HepG2 (cell line): ENCODE data around the gene PCCB. TPM values are rescaled to one million over a fixed set of nuclear protein-coding genes. Genes with fewer than 3 reads are reported as not detected.

Experiments used
- ATAC-seq: fragments of 200-7000 bp; cut with Tn5 transposase; 3 replicates; pipeline ENCODE4 v1.9.1; 2020; ENCODE audit warnings: mild to moderate bottlenecking, moderate library complexity
- BruUV-seq: library from RNA; stranded (reverse); fragments of 400-500 nt; replicated peaks from 2 replicates; lab custom pipeline; 2021; lab: Mats Ljungman, UMichigan
- CTCF ChIA-PET: fragments of 300-600 bp; formaldehyde crosslinking; extraction: SDS; loops from one replicate; lab custom pipeline; 2021; ENCODE audit warnings: low total read pairs, inconsistent platforms, low intra/inter-chr PET ratio; lab: Yijun Ruan, JAX
- POLR2A ChIA-PET: fragments of 350-600 bp; sonication (Branson Sonifier 250); formaldehyde crosslinking; loops from one replicate; lab custom pipeline; 2020; ENCODE audit warnings: antibody characterized with exemption, inconsistent platforms; lab: Yijun Ruan, JAX
- DNase-seq: peaks from one replicate; pipeline ENCODE4 v3.0.0-alpha.2; 2015; ENCODE audit warnings: low spot score
- FAIRE-seq: peaks from 3 replicates; lab custom pipeline; 2011; peaks lifted over from hg19 to GRCh38; lab: Jason Lieb, UNC
- H2AFZ ChIP-seq: one replicate; pipeline ENCODE4 v1.6.1; 2011; ENCODE audit warnings: low read length, inconsistent platforms
- H3K27ac ChIP-seq: fragments of 300-600 bp; 3 replicates; pipeline ENCODE4 v1.8.0; 2011; ENCODE audit warnings: mixed run types, mild to moderate bottlenecking, mixed read lengths, low read length, inconsistent platforms; ENCODE audit not compliant: insufficient read depth; ENCODE audit errors: extremely low read length
- H3K27me3 ChIP-seq, 2 experiments: fragments of 200-600 bp in 1 of 2; 2 replicates in 1 of 2; 3 replicates in 1 of 2; pipeline versions ENCODE4 v1.6.0 to v1.8.0; 2011; ENCODE audit warnings: low read length in 2 of 2, mild to moderate bottlenecking in 2 of 2, moderate library complexity in 2 of 2, inconsistent platforms in 1 of 2; ENCODE audit not compliant: insufficient read depth in 2 of 2, control insufficient read depth in 1 of 2
- H3K36me3 ChIP-seq, 2 experiments: fragments of 200-600 bp in 1 of 2; replicated peaks in 1 of 2; 2 replicates in 1 of 2; 3 replicates in 1 of 2; pipeline versions ENCODE4 v1.5.1 to v1.8.0; 2011; ENCODE audit warnings: low read length in 2 of 2, inconsistent platforms in 1 of 2; ENCODE audit not compliant: insufficient read depth in 2 of 2, control insufficient read depth in 1 of 2
- H3K4me1 ChIP-seq: 2 replicates; pipeline ENCODE4 v1.5.1; 2012; ENCODE audit warnings: low read length, inconsistent platforms; ENCODE audit not compliant: insufficient read depth
- H3K4me2 ChIP-seq: 2 replicates; pipeline ENCODE4 v1.6.0; 2011; ENCODE audit warnings: low read depth, low read length, inconsistent platforms
- H3K4me3 ChIP-seq, 3 experiments: fragments of 200-600 bp in 1 of 3; sonication (generic), shearing (Covaris generic) in 1 of 3; replicated peaks in 1 of 3; 2 replicates each; pipeline ENCODE4 v1.5.1; 2011 to 2016; ENCODE audit warnings: low read length in 3 of 3, inconsistent platforms in 2 of 3, low read depth in 2 of 3, mild to moderate bottlenecking in 2 of 3, control low read depth in 1 of 3, mixed read lengths in 1 of 3; ENCODE audit not compliant: insufficient read depth in 1 of 3
- H3K79me2 ChIP-seq: one replicate; pipeline ENCODE4 v1.6.1; 2011; ENCODE audit warnings: low read length, inconsistent platforms; ENCODE audit not compliant: insufficient read depth
- H3K9ac ChIP-seq: 2 replicates; pipeline ENCODE4 v1.6.0; 2011; ENCODE audit warnings: mild to moderate bottlenecking, low read depth, low read length, inconsistent platforms; ENCODE audit not compliant: insufficient read depth
- H3K9me3 ChIP-seq: 2 replicates; pipeline ENCODE4 v1.5.1; 2012; ENCODE audit warnings: mild to moderate bottlenecking, low read length
- H4K20me1 ChIP-seq: 2 replicates; pipeline ENCODE4 v1.6.0; 2011; ENCODE audit warnings: inconsistent platforms, mild to moderate bottlenecking, low read length, moderate library complexity; ENCODE audit not compliant: insufficient read depth
- BCL6 ChIP-seq: IDR thresholded peaks from 2 replicates; pipeline ENCODE4 v1.6.1; 2016; ENCODE audit warnings: missing genetic modification reagents, missing compliant biosample characterization
- DNMT3B ChIP-seq: conservative IDR thresholded peaks from 2 replicates; pipeline ENCODE4 v1.6.1; 2016; ENCODE audit warnings: missing biosample characterization, control low read depth
- ERF ChIP-seq: IDR thresholded peaks from 2 replicates; pipeline ENCODE4 v1.6.1; 2018; ENCODE audit warnings: missing biosample characterization, missing genetic modification reagents
- FLYWCH1 ChIP-seq: sonication (generic); formaldehyde crosslinking; IDR thresholded peaks from 2 replicates; pipeline ENCODE4 v1.8.1; 2023; ENCODE audit warnings: mild to moderate bottlenecking, missing genetic modification reagents
- GZF1 ChIP-seq: sonication (generic); formaldehyde crosslinking; IDR thresholded peaks from 2 replicates; pipeline ENCODE4 v1.5.1; 2020; ENCODE audit warnings: mild to moderate bottlenecking, missing genetic modification reagents
- IRX3 ChIP-seq: sonication (generic); formaldehyde crosslinking; IDR thresholded peaks from 2 replicates; pipeline ENCODE4 v1.8.1; 2023; ENCODE audit warnings: mild to moderate bottlenecking, low read depth, missing genetic modification reagents, borderline replicate concordance
- MAF1 ChIP-seq: sonication (generic); formaldehyde crosslinking; IDR thresholded peaks from 2 replicates; pipeline ENCODE4 v1.5.0; 2020; ENCODE audit warnings: missing genetic modification reagents, borderline replicate concordance
- MYC ChIP-seq: sonication (generic); formaldehyde crosslinking; IDR thresholded peaks from 2 replicates; pipeline ENCODE4 v1.9.0; 2021; ENCODE audit warnings: missing genetic modification reagents, borderline replicate concordance
- NFKB2 ChIP-seq: sonication (generic); formaldehyde crosslinking; IDR thresholded peaks from 2 replicates; pipeline ENCODE4 v1.4.0; 2020; ENCODE audit warnings: missing genetic modification reagents, borderline replicate concordance
- RBM39 ChIP-seq: fragments of 200-400 bp; formaldehyde crosslinking; IDR thresholded peaks from one replicate; pipeline ENCODE4 v1.6.1; 2018; ENCODE audit warnings: antibody characterized with exemption, mild to moderate bottlenecking, low read depth, low read length; ENCODE audit not compliant: poor library complexity, severe bottlenecking
- SMAD3 ChIP-seq: sonication (generic); formaldehyde crosslinking; IDR thresholded peaks from 2 replicates; pipeline ENCODE4 v1.4.0; 2020; ENCODE audit warnings: missing genetic modification reagents
- SMARCE1 ChIP-seq: fragments of 450-650 bp; IDR thresholded peaks from 2 replicates; pipeline ENCODE4 v1.6.1; 2017; ENCODE audit warnings: borderline replicate concordance
- SNAPC2 ChIP-seq: sonication (generic); formaldehyde crosslinking; IDR thresholded peaks from 2 replicates; pipeline ENCODE4 v1.8.1; 2022; ENCODE audit warnings: mild to moderate bottlenecking, missing genetic modification reagents
- TMF1 ChIP-seq: sonication (generic); formaldehyde crosslinking; IDR thresholded peaks from 2 replicates; pipeline ENCODE4 v1.8.1; 2022; ENCODE audit warnings: low read depth, missing genetic modification reagents
- ZBTB20 ChIP-seq: sonication (generic); formaldehyde crosslinking; IDR thresholded peaks from 2 replicates; pipeline ENCODE4 v1.8.1; 2023; ENCODE audit warnings: missing genetic modification reagents, low read depth, mild to moderate bottlenecking, borderline replicate concordance
- ZNF205 ChIP-seq: IDR thresholded peaks from 2 replicates; pipeline ENCODE4 v1.6.1; 2018; ENCODE audit warnings: missing biosample characterization, missing genetic modification reagents
- ZNF225 ChIP-seq: sonication (generic); formaldehyde crosslinking; IDR thresholded peaks from 2 replicates; pipeline ENCODE4 v1.4.0; 2020; ENCODE audit warnings: mild to moderate bottlenecking, missing genetic modification reagents
- ZNF543 ChIP-seq: sonication (generic); formaldehyde crosslinking; IDR thresholded peaks from 2 replicates; pipeline ENCODE4 v1.4.0; 2020; ENCODE audit warnings: mild to moderate bottlenecking, missing genetic modification reagents
- ZNF577 ChIP-seq: sonication (generic); formaldehyde crosslinking; IDR thresholded peaks from 2 replicates; pipeline ENCODE4 v1.4.0; 2020; ENCODE audit warnings: mild to moderate bottlenecking, low read depth, missing genetic modification reagents, borderline replicate concordance
- ZNF746 ChIP-seq: sonication (generic); formaldehyde crosslinking; IDR thresholded peaks from 2 replicates; pipeline ENCODE4 v1.8.0; 2022; ENCODE audit warnings: mild to moderate bottlenecking, missing genetic modification reagents
- WGBS: methylation state at CpG from one replicate; pipeline ENCODE4 v1.1.6; 2017; ENCODE audit warnings: low lambda C conversion rate; 5-methylcytosine and 5-hydroxymethylcytosine counted together
- in situ Hi-C: cut with HindIII; loops from 2 replicates; pipeline ENCODE4 v1.10.0; 2017; ENCODE audit warnings: low pct_unique_long_range_greater_than_20kb; ENCODE audit not compliant: extremely low pct_ligation_motif_present
- intact Hi-C: fragments of 100-400 bp; cut with micrococcal nuclease; formaldehyde crosslinking; loops from one replicate; pipeline ENCODE4 v1.10.0; 2022; ENCODE audit not compliant: unreplicated experiment
- polyA plus RNA-seq, 8 experiments: library from polyadenylated mRNA; depleted of rRNA in 3 of 8; stranded (reverse) in 7 of 8; unstranded in 1 of 8; fragments of >200 nt; fragmentation: Illumina TruSeq in 4 of 8; extraction: Trizol in 4 of 8; gene quantifications; 2 replicates each; pipeline versions ENCODE4 v1.2.1 to v1.2.3, GENCODE V29; 2011 to 2016; ENCODE audit warnings: low read depth in 4 of 8, missing spikeins in 1 of 8, mixed read lengths in 1 of 8; ENCODE audit not compliant: insufficient read depth in 1 of 8
- total RNA-seq, 5 experiments: library from RNA; depleted of rRNA; stranded (reverse); fragments of >200 nt; fragmentation: Illumina TruSeq; extraction: Trizol; gene quantifications; 2 replicates each; pipeline ENCODE4 v1.2.3, GENCODE V29; 2016; ENCODE audit warnings: low read depth in 1 of 5
- TF ChIP-seq, protein P1 (sequence below), 2 experiments: fragments of 450-650 bp in 1 of 2; sonication (generic) in 1 of 2; formaldehyde crosslinking; IDR thresholded peaks; 2 replicates each; pipeline versions ENCODE4 v1.5.0 to v1.8.0; 2020 to 2022; ENCODE audit warnings: mild to moderate bottlenecking in 1 of 2, missing genetic modification reagents in 1 of 2
- TF ChIP-seq, protein P2 (sequence below): sonication (generic); formaldehyde crosslinking; IDR thresholded peaks from 2 replicates; pipeline ENCODE4 v1.4.0; 2020; ENCODE audit warnings: mild to moderate bottlenecking, low read depth, missing genetic modification reagents
- TF ChIP-seq, protein P3 (sequence below): sonication (generic); formaldehyde crosslinking; IDR thresholded peaks from 2 replicates; pipeline ENCODE4 v1.5.1; 2020; ENCODE audit warnings: missing genetic modification reagents, mild to moderate bottlenecking, borderline replicate concordance

Gene PCCB
- total and polyA plus RNA-seq, 2 of the 13 experiments (the other 11 are each of a cell fraction or from before 2014, with no cell fraction given) = 84.1 to 88.7 TPM

DNA sequence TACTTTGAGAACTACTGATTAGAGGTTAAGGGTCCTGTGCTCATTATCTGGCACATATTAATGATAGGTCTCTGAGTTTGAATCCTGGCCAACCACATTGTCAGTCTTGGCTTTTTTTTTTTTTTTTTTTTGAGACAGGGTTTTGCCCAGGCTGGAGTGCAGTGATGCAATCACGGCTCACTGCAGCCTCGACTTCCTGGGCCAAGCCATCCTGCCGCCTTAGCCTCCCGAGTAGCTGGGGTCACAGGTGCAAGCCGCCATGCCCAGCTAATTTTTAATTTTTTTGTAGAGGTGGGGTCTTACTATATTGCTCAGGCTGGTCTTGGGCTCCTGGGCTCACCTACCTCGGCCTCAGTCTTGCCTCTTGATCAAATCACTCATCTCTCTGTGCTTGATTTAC, 547 bp upstream of the PCCB start:
- CTCF ChIA-PET = no interaction called here
- peak overlapping the region; percentile 83 for H3K4me2 ChIP-seq
- in situ Hi-C loops (loop anchor here (5.0 kb wide), 1 partner anchor 52 kb away; the partner anchor contains the start of gene MSL2), intact Hi-C loops (no loop called here)
- FAIRE-seq (no peak), DNase-seq (no peak), ATAC-seq (no peak)
- H3K4me1 ChIP-seq = peaks cover 65% of the 10 kb centered on the region
- WGBS = 13% methylated on average over 6 of the region's 6 CpGs
- H3K4me3 ChIP-seq = peak overlapping the region; percentile 54 to 77 (median 72)
- no peaks in the 10 kb centered on the region for H3K9me3 ChIP-seq
- H3K79me2 ChIP-seq = peaks cover 27% of the 10 kb centered on the region
- peak overlapping the region; percentile 80 for H2AFZ ChIP-seq
- H3K27ac ChIP-seq = peak overlapping the region; percentile 95
- BruUV-seq = no TSS peak
- no peaks in the 10 kb centered on the region for H3K36me3 ChIP-seq
- peak overlapping the region; percentile 86 for H3K9ac ChIP-seq
- POLR2A ChIA-PET = interaction anchor here (0.7 to 6.6 kb wide), 6 partner anchors 11 to 613 kb away, joined by 3 to 131 read pairs (median 3); partner anchors contain the start of genes MSL2, NCK1 and STAG1
- no peaks in the 10 kb centered on the region for H4K20me1 ChIP-seq
- H3K27me3 ChIP-seq = no peaks in the 10 kb centered on the region
- TF ChIP-seq, protein P1, sequence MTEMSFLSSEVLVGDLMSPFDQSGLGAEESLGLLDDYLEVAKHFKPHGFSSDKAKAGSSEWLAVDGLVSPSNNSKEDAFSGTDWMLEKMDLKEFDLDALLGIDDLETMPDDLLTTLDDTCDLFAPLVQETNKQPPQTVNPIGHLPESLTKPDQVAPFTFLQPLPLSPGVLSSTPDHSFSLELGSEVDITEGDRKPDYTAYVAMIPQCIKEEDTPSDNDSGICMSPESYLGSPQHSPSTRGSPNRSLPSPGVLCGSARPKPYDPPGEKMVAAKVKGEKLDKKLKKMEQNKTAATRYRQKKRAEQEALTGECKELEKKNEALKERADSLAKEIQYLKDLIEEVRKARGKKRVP (CRISPR knock-in tag; IDR thresholded peaks at IDR 0.05) = peak in 1 of 2 experiments; percentile 73; a peak in 2 of 4 replicates
- TF ChIP-seq DNMT3B (CRISPR knock-in tag) (no peak), SMARCE1 (no peak), NFKB2 (CRISPR knock-in tag) (no peak), ERF (CRISPR knock-in tag) (no peak), ZNF543 (CRISPR knock-in tag) (no peak), ZNF225 (CRISPR knock-in tag) (no peak), ZBTB20 (CRISPR knock-in tag) (no peak), ZNF577 (CRISPR knock-in tag) (no peak), SMAD3 (no peak), IRX3 (no peak), ZNF205 (CRISPR knock-in tag) (no peak), SNAPC2 (no peak), MAF1 (CRISPR knock-in tag) (no peak), ZNF746 (CRISPR knock-in tag) (no peak), FLYWCH1 (no peak), BCL6 (CRISPR knock-in tag) (no peak), GZF1 (CRISPR knock-in tag) (no peak), RBM39 (no peak), MYC (CRISPR knock-in tag) (no peak), TMF1 (CRISPR knock-in tag) (no peak)
- TF ChIP-seq, protein P2, sequence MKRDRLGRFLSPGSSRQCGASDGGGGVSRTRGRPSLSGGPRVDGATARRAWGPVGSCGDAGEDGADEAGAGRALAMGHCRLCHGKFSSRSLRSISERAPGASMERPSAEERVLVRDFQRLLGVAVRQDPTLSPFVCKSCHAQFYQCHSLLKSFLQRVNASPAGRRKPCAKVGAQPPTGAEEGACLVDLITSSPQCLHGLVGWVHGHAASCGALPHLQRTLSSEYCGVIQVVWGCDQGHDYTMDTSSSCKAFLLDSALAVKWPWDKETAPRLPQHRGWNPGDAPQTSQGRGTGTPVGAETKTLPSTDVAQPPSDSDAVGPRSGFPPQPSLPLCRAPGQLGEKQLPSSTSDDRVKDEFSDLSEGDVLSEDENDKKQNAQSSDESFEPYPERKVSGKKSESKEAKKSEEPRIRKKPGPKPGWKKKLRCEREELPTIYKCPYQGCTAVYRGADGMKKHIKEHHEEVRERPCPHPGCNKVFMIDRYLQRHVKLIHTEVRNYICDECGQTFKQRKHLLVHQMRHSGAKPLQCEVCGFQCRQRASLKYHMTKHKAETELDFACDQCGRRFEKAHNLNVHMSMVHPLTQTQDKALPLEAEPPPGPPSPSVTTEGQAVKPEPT (CRISPR knock-in tag) = no peak
- TF ChIP-seq, protein P3, sequence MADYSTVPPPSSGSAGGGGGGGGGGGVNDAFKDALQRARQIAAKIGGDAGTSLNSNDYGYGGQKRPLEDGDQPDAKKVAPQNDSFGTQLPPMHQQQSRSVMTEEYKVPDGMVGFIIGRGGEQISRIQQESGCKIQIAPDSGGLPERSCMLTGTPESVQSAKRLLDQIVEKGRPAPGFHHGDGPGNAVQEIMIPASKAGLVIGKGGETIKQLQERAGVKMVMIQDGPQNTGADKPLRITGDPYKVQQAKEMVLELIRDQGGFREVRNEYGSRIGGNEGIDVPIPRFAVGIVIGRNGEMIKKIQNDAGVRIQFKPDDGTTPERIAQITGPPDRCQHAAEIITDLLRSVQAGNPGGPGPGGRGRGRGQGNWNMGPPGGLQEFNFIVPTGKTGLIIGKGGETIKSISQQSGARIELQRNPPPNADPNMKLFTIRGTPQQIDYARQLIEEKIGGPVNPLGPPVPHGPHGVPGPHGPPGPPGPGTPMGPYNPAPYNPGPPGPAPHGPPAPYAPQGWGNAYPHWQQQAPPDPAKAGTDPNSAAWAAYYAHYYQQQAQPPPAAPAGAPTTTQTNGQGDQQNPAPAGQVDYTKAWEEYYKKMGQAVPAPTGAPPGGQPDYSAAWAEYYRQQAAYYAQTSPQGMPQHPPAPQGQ (CRISPR knock-in tag) = no peak
